ENCODE measurements around the gene FIGNL2.
A peak's percentile ranks its signal among the peaks of the same experiment; 100 is the strongest.

Gene FIGNL2

GRCh38 chr12:51827925-51828818 lies 20.3 kb downstream of the FIGNL2 start:
- no peak for DNase-seq (ENCODE audit: low read depth)
- H3K4me3 ChIP-seq (ENCODE audit: low read depth, low read length), result no peak overlapping the region

GRCh38 chr12:51826881-51827280 lies 21.6 kb downstream of the FIGNL2 start:
- no peak for TF ChIP-seq CTCF (IDR thresholded peaks at IDR 0.05; ENCODE audit: low read depth, low read length, missing control alignments)
- no peak for DNase-seq (ENCODE audit: low read depth)
- H3K4me3 ChIP-seq (ENCODE audit: low read depth, low read length), result no peak overlapping the region

More at GRCh38 chr12:51827925-51828818, 20.3 kb downstream of the FIGNL2 start:
- no peak for TF ChIP-seq CTCF (IDR thresholded peaks at IDR 0.05; ENCODE audit: low read depth, low read length, missing control alignments)

- TF ChIP-seq CTCF (IDR thresholded peaks at IDR 0.05; ENCODE audit: low read depth, low read length, missing control alignments), result no peak
- no peak for DNase-seq (ENCODE audit: low read depth)
- no peak overlapping the region for H3K4me3 ChIP-seq (ENCODE audit: low read depth, low read length)
These were observed 23.3 kb downstream of the FIGNL2 start for GRCh38 chr12:51825216-51825615.

GRCh38 chr12:51823875-51824565 lies 24.5 kb downstream of the FIGNL2 start:
- TF ChIP-seq CTCF (IDR thresholded peaks at IDR 0.05; ENCODE audit: low read depth, low read length, missing control alignments), result peak; percentile 49
- no peak for DNase-seq (ENCODE audit: low read depth)
- no peak overlapping the region for H3K4me3 ChIP-seq (ENCODE audit: low read depth, low read length)

GRCh38 chr12:51822956-51823355 lies 25.6 kb downstream of the FIGNL2 start:
- no peak for TF ChIP-seq CTCF (IDR thresholded peaks at IDR 0.05; ENCODE audit: low read depth, low read length, missing control alignments)
- no peak for DNase-seq (ENCODE audit: low read depth)
- no peak overlapping the region for H3K4me3 ChIP-seq (ENCODE audit: low read depth, low read length)

- no peak overlapping the region for H3K4me3 ChIP-seq (ENCODE audit: low read depth, low read length)
- no peak for TF ChIP-seq CTCF (IDR thresholded peaks at IDR 0.05; ENCODE audit: low read depth, low read length, missing control alignments)
- DNase-seq (ENCODE audit: low read depth), result no peak
These were observed 26.3 kb downstream of the FIGNL2 start for GRCh38 chr12:51822261-51822616.

Data from GM12864 (cell line).